Neuron (in vitro differentiated cells): ENCODE data around the gene CD274.
"Not testable (repeated sequence)": the region's sequence is repeated elsewhere in the genome, so short reads cannot be mapped to it uniquely, and the experiment has no call there.

Experiments used
- H2AFZ ChIP-seq: one replicate; pipeline ENCODE4 v1.6.1; 2013; ENCODE audit warnings: low read depth, mild to moderate bottlenecking, inconsistent platforms, low read length, moderate library complexity
- H3K27me3 ChIP-seq: one replicate; pipeline ENCODE4 v1.6.1; 2013; ENCODE audit warnings: low read length; ENCODE audit not compliant: insufficient read depth
- H3K36me3 ChIP-seq: one replicate; pipeline ENCODE4 v1.6.1; 2013; ENCODE audit warnings: low read length; ENCODE audit not compliant: insufficient read depth
- H3K4me1 ChIP-seq: one replicate; pipeline ENCODE4 v1.6.1; 2013; ENCODE audit warnings: low read length; ENCODE audit not compliant: insufficient read depth
- H3K4me3 ChIP-seq: 2 replicates; pipeline ENCODE4 v1.5.1; 2013; ENCODE audit warnings: mild to moderate bottlenecking, low read length, moderate library complexity
- H3K9me3 ChIP-seq: one replicate; pipeline ENCODE4 v1.6.1; 2013; ENCODE audit warnings: low read length

The CD274 gene

DNA sequence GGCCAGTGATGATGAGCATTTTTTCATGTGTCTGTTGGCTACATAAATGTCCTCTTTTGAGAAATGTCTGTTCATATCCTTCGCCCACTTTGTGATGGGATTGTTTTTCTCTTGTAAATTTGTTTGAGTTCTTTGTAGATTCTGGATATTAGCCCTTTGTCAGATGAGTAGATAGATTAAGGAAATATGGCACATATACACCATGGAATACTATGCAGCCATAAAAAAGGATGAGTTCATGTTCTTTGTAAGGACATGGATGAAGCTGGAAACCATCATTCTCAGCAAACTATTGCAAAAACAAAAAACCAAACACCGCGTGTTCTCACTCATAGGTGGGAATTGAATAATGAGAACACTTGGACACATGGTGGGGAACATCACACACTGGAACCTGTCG lies 5.2 kb upstream of the CD274 start:
- not testable (repeated sequence) for H3K36me3 ChIP-seq, H3K4me3 ChIP-seq, H3K4me1 ChIP-seq, H3K9me3 ChIP-seq, H3K27me3 ChIP-seq, H2AFZ ChIP-seq

DNA sequence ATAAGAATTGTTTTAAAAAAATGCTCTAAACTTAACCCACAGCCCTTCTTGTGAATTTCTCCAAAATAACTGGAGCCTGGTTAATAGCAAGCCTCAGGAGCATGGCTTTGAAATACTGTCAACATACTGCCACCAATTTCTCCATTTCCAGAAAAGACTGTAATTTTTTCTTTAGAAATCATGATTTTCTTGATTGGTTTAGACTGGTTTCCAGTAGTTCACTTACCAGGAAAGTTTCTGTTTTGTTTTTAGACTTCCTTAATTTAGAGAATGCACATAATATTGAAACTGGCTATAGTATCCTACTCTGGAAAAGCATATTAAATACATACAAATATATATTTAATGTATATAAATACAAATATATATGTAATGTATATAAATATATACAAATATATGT lies 4.5 kb upstream of the CD274 start:
- Histone ChIP-seq H3K36me3 (no peaks in the 10 kb centered on the region), H2AFZ (no peak overlapping the region), H3K4me3 (no peak overlapping the region), H3K9me3 (no peaks in the 10 kb centered on the region), H3K4me1 (no peaks in the 10 kb centered on the region), H3K27me3 (no peaks in the 10 kb centered on the region)

DNA sequence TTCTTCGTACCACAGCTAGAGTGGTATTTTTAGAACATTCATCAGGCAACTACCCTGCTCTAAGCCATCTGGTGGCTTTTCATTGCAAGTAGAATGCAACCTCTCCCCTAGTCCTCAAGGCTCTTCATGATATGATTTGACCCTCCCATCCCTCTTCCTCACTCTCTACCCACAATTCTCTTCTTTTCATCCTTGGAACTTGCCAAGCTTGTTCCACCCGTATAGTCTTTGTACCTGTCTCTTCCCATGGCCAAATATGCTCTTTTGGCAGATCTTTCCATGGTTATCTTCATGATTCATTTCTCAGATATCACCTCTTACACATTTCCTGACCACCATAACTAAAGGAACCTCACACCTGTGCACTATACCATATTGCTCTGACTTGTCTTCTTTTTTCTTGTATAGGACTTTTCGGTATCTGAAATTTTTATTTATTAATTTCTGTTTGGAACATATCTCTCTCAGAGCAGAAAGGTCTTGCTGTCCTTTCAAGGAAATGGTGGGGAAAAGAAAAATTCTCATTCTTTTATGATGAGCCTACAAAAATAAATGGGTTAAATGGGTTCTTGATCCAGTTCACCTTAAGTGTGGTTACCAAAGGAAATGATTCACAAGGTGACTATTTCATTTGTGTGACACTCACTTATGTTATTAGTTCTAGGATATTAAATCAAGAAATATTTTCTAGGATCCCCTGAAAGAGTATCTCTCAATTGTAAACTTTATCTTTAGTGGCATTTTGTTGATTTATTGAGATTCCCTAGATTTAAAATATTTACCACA lies 3.7 kb upstream of the CD274 start:
- H3K4me3 ChIP-seq: no peak overlapping the region
- H3K9me3 ChIP-seq: no peaks in the 10 kb centered on the region
- no peaks in the 10 kb centered on the region for H3K4me1 ChIP-seq
- H3K27me3 ChIP-seq: no peaks in the 10 kb centered on the region
- no peaks in the 10 kb centered on the region for H3K36me3 ChIP-seq
- H2AFZ ChIP-seq: no peak overlapping the region

DNA sequence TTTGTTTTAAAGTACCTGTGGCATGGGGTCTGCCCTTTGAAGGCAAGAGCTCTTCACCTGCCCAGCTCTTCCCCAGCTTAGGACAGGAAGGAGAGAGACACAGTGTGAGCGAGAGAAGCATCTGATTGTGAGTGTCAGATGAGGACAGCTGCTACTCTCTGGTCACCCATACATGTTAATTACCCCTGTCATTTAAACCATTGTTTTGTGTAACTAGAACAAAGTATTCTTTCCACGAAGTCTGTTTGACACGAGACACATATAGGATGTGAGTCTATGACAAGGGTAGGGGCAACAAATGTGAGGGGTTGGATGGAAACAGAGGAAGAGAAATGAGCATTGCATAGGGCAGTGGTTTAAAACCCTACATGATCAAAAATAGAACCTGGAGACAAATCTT lies 3.0 kb upstream of the CD274 start:
- Histone ChIP-seq H3K4me1 (no peaks in the 10 kb centered on the region), H3K36me3 (no peaks in the 10 kb centered on the region), H2AFZ (no peak overlapping the region), H3K9me3 (no peaks in the 10 kb centered on the region), H3K4me3 (no peak overlapping the region), H3K27me3 (no peaks in the 10 kb centered on the region)

DNA sequence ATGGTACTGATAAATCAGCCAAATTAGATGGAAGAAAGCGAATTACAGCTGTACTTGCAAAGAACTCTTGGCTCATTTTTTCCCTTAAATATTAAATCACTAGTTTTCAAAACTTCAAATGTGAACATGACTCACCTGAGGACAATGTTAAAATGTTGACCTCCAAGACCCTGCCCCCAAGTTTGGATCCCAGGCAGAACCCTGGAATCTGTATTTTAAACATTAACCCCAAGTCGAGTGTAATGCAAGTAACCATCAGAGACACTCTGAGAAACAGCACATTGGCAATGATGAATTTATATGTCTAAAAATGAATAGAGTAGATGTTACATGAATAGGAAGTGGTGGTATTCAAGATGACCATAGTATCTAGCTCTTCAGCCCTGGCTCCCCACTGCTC lies 2.3 kb upstream of the CD274 start:
- H3K4me1 ChIP-seq: no peaks in the 10 kb centered on the region
- H3K27me3 ChIP-seq: no peaks in the 10 kb centered on the region
- no peaks in the 10 kb centered on the region for H3K36me3 ChIP-seq
- no peak overlapping the region for H3K4me3 ChIP-seq
- H3K9me3 ChIP-seq: no peaks in the 10 kb centered on the region
- no peak overlapping the region for H2AFZ ChIP-seq

DNA sequence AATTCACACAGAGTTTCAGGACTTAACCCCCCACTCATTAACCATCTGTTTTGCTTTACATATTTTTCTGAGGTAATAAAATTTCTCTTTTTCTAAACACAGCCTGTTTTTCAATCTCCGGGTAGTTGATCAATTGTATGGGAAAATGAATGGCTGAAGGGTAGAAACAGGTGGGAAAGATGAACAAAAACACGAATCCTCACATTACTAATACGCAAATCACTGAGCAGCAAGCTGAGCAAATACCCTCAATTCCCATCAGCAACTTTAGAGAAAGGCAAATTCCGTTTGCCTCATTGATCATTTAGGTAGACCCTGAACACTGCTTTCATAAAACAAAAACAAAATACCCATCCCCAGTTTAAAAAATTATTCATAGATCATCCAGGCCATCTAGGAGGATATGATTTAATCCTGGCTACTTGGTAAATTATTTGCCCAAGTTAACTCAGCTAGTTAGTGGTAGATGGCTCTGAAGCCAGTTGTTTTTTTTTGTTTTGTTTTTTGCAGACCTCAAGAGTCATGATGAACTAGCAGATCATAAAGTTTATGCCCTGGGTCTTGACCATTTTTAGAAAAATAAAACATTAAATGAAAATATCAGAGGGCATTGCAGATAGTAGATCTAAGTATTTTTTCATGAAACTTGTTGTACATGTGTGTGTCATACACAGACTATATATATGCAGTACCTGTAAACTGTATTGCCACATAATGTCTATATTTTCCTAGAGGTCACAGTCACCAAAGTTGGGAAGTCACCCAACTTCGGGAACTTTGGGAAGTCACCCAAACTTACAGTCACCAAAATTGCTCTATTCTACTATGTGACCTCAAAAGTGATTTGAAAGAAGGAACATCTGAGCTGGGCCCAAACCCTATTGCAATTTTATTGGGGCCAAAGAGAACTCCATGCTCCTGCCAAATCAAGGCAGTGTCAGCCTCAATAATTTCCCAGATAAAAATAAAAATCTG lies 1.6 kb upstream of the CD274 start:
- H2AFZ ChIP-seq: no peak overlapping the region
- H3K4me3 ChIP-seq: no peak overlapping the region
- no peaks in the 10 kb centered on the region for H3K4me1 ChIP-seq
- H3K36me3 ChIP-seq: no peaks in the 10 kb centered on the region
- no peaks in the 10 kb centered on the region for H3K9me3 ChIP-seq
- no peaks in the 10 kb centered on the region for H3K27me3 ChIP-seq

DNA sequence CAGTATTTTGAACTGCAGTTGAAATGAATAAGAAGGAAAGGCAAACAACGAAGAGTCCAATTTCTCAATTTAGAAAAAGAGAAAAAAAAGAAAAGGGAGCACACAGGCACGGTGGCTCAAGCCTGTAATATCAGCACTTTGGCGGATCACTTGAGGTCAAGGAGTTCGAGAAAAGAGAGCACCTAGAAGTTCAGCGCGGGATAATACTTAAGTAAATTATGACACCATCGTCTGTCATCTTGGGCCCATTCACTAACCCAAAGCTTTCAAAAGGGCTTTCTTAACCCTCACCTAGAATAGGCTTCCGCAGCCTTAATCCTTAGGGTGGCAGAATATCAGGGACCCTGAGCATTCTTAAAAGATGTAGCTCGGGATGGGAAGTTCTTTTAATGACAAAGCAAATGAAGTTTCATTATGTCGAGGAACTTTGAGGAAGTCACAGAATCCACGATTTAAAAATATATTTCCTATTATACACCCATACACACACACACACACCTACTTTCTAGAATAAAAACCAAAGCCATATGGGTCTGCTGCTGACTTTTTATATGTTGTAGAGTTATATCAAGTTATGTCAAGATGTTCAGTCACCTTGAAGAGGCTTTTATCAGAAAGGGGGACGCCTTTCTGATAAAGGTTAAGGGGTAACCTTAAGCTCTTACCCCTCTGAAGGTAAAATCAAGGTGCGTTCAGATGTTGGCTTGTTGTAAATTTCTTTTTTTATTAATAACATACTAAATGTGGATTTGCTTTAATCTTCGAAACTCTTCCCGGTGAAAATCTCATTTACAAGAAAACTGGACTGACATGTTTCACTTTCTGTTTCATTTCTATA lies 602 bp upstream of the CD274 start:
- Histone ChIP-seq H3K9me3 (no peaks in the 10 kb centered on the region), H3K4me3 (peak overlapping the region; percentile 42), H3K36me3 (no peaks in the 10 kb centered on the region), H2AFZ (peak overlapping the region; percentile 43), H3K4me1 (no peaks in the 10 kb centered on the region), H3K27me3 (no peaks in the 10 kb centered on the region)

DNA sequence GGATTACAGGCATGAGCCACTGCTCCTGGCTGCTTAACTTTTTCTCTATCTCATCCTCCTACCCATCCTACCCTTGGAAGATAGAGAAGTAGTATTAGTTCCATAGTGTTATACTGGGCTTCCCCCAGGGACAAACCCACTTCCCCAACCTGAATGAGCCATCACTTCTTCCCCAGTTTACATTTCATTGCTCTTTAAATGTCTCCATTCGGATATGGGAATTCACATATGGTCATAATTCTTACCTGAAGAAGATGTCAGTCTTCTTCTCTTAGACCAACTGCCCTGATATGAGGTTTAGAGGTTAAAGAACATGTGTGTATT lies 1.9 kb downstream of the CD274 start:
- Histone ChIP-seq H3K9me3 (no peaks in the 10 kb centered on the region), H3K4me3 (no peak overlapping the region), H3K4me1 (no peaks in the 10 kb centered on the region), H2AFZ (no peak overlapping the region), H3K27me3 (no peaks in the 10 kb centered on the region), H3K36me3 (no peaks in the 10 kb centered on the region)

DNA sequence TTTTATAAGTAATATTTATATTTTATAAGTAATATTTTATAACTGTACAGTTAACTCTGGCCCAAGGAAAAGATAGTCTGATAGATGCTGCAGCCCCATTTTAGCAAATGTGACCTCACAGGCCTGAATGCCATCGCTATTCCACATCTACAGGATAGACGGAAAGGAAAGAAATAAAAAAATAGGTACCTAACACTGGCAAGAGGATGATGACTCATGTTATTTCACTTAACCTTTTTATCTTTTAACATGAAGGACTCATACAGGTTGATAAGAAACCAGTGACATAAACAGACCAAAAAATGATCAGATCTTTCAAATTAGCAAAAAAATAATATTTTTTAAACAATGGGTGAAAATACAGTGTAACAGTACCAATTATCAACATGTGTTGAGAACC lies 2.7 kb downstream of the CD274 start:
- Histone ChIP-seq H3K36me3 (no peaks in the 10 kb centered on the region), H3K4me3 (no peak overlapping the region), H3K27me3 (no peaks in the 10 kb centered on the region), H3K9me3 (no peaks in the 10 kb centered on the region), H3K4me1 (no peaks in the 10 kb centered on the region), H2AFZ (no peak overlapping the region)

DNA sequence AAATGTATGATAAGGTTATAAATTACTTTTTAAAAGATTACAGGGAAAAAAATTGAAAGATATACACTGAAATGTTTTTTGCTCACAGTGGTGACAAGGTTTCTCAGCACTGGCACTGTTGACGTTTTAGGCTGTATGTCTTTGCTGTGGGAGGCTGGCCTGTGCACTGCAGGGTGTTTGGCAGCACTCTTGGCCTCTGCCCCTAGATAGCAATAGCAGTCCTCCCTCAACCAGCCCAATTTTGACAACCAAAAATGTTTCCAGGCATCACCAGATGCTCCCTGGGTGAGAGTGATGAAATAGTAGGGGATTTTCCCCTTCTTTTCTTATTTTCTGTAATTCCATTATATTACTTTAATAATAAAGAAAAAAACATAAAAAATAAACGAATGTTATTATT lies 3.3 kb downstream of the CD274 start:
- Histone ChIP-seq H3K9me3 (no peaks in the 10 kb centered on the region), H3K4me1 (no peaks in the 10 kb centered on the region), H3K36me3 (no peaks in the 10 kb centered on the region), H3K4me3 (no peak overlapping the region), H3K27me3 (no peaks in the 10 kb centered on the region), H2AFZ (no peak overlapping the region)

DNA sequence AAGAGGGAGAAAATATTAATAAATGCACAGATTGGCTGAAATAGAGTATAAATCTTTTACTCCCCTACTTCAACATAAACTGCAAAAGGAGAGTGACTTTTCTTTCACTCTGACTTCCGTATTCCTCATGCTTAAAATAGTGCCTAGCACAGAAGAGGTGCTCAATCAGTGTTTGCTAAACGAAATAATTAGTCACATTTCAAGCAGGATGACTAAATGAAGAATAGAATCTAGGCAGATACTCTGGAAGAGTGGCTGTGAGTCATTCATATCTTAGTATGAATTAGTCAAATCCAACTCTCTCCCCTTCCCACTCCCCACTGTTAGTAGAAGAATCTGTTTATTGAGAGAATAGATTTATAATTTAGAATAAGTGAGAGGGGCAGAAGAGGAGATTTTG lies 4.8 kb downstream of the CD274 start:
- Histone ChIP-seq H3K36me3 (no peaks in the 10 kb centered on the region), H2AFZ (no peak overlapping the region), H3K9me3 (no peaks in the 10 kb centered on the region), H3K27me3 (no peaks in the 10 kb centered on the region), H3K4me3 (no peak overlapping the region), H3K4me1 (no peaks in the 10 kb centered on the region)

DNA sequence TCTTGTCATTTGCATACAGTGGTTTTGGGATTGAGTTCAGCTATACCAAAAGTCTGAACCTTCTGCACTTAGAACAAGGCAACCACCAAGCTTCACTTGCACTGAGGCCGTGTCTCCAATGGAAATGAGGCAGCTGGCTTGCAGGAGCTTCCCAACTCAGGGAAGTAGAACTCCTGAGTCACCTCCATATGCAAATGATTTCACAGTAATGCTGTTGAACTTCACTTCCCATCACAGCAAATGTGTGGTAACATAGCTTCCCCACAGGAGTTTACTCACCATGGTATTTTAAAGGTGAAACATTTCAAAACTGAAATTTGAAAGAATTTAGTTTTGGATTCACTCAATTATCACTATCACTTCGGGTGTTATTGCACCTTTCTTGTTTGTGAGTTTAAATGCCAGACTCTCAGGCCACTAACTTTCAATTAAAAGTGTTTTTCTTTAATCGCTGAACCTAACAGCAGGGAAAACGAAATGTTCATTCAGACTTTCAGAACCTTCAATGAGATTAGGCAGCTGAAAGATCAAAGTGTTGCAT lies 9.0 kb downstream of the CD274 start:
- Histone ChIP-seq H3K9me3 (no peaks in the 10 kb centered on the region), H2AFZ (no peak overlapping the region), H3K27me3 (no peaks in the 10 kb centered on the region), H3K4me1 (no peaks in the 10 kb centered on the region), H3K4me3 (no peak overlapping the region), H3K36me3 (no peaks in the 10 kb centered on the region)

DNA sequence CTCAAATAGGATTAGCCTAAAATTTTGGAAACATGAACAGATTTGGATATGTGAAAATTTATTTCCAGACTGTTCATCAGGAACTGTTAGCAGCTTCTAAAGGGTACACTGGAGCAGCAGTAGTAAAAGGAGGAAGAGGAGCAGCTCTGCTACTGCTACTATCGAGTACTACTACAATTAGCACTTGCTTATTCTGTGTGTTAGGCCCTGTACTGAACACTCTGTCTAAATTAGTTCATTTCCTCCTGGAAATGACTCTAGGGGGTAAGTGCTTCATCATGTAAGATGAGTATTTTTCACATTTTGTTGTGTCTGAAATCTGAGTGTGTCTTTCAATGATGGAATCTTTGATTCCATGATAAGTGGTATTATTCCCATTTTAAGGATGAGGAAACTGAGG lies 9.8 kb downstream of the CD274 start:
- H3K4me1 ChIP-seq: no peaks in the 10 kb centered on the region
- no peaks in the 10 kb centered on the region for H3K27me3 ChIP-seq
- H3K4me3 ChIP-seq: no peak overlapping the region
- H3K36me3 ChIP-seq: no peaks in the 10 kb centered on the region
- no peaks in the 10 kb centered on the region for H3K9me3 ChIP-seq
- no peak overlapping the region for H2AFZ ChIP-seq
